ENCODE results near the gene UBE2F.
"Not testable (repeated sequence)": the region's sequence is repeated elsewhere in the genome, so short reads cannot be mapped to it uniquely, and the experiment has no call there.

UBE2F gene

GRCh38 chr2:237981621-237982020 is 14.8 kb downstream of the UBE2F start:
- not testable (repeated sequence) for DNase-seq

- no peak for DNase-seq
These were observed 15.4 kb downstream of the UBE2F start for GRCh38 chr2:237982039-237982725.

- no peak for DNase-seq
These were observed 17.1 kb downstream of the UBE2F start for GRCh38 chr2:237983922-237984321.

- no peak for DNase-seq
These were observed 20.5 kb downstream of the UBE2F start for GRCh38 chr2:237987268-237987667.

GRCh38 chr2:237993701-237994100 is 26.9 kb downstream of the UBE2F start:
- DNase-seq = no peak

GRCh38 chr2:237995036-237995435 is 28.2 kb downstream of the UBE2F start:
- DNase-seq = no peak

GRCh38 chr2:237996021-237996593 is 29.3 kb downstream of the UBE2F start:
- DNase-seq = no peak

- no peak for DNase-seq
These were observed 30.7 kb downstream of the UBE2F start for GRCh38 chr2:237997521-237997920.

- DNase-seq = no peak
These were observed 31.7 kb downstream of the UBE2F start for GRCh38 chr2:237998530-237998929.

GRCh38 chr2:238003234-238004031 is 36.6 kb downstream of the UBE2F start:
- DNase-seq = no peak

GRCh38 chr2:238004077-238004830 is 37.4 kb downstream of the UBE2F start:
- DNase-seq = no peak

- DNase-seq = no peak
These were observed 38.7 kb downstream of the UBE2F start for GRCh38 chr2:238005528-238005927.

GRCh38 chr2:238006510-238006909 is 39.7 kb downstream of the UBE2F start:
- DNase-seq = no peak

GRCh38 chr2:238007924-238008323 is 41.1 kb downstream of the UBE2F start:
- no peak for DNase-seq

- DNase-seq = no peak
These were observed 42.7 kb downstream of the UBE2F start for GRCh38 chr2:238009563-238009962.

GRCh38 chr2:238010572-238010971 is 43.8 kb downstream of the UBE2F start:
- no peak for DNase-seq

GRCh38 chr2:238013806-238014205 is 47.0 kb downstream of the UBE2F start:
- no peak for DNase-seq

- DNase-seq = no peak
These were observed 48.9 kb downstream of the UBE2F start for GRCh38 chr2:238015705-238016104.

GRCh38 chr2:238016526-238016925 is 49.7 kb downstream of the UBE2F start:
- no peak for DNase-seq

GRCh38 chr2:238019962-238020361 is 53.1 kb downstream of the UBE2F start:
- DNase-seq = no peak

GRCh38 chr2:238020816-238021215 is 54.0 kb downstream of the UBE2F start:
- no peak for DNase-seq

GRCh38 chr2:238021327-238021726 is 54.5 kb downstream of the UBE2F start:
- DNase-seq = no peak

GRCh38 chr2:238022594-238023157 is 55.9 kb downstream of the UBE2F start:
- no peak for DNase-seq

Data from stimulated activated naive CD4-positive, alpha-beta T cell treated with Interleukin-2 at 50 U/mL for 16 hours (primary cell).